Endothelial cell of umbilical vein (primary cell): ENCODE measurements around the gene RSRC1. TPM values are rescaled to one million over a fixed set of nuclear protein-coding genes. Genes with fewer than 3 reads are reported as not detected.

Source experiments
- BruUV-seq: library from RNA; stranded (reverse); fragments of 400-500 nt; replicated peaks from 2 replicates; lab custom pipeline; 2021; lab: Mats Ljungman, UMichigan
- CTCF ChIA-PET: fragments of 300-600, 350-600 bp; sonication (Branson Sonifier 250); formaldehyde crosslinking; loops from one replicate; lab custom pipeline; 2021; ENCODE audit warnings: antibody characterized with exemption, inconsistent platforms; lab: Charles Lee
- POLR2A ChIA-PET: fragments of 300-600, 350-600 bp; sonication (Branson Sonifier 250); formaldehyde crosslinking; loops from one replicate; lab custom pipeline; 2021; ENCODE audit warnings: antibody characterized with exemption, inconsistent platforms; lab: Charles Lee
- DNase-seq: peaks from one replicate; pipeline ENCODE4 v3.0.0-alpha.2; 2011; ENCODE audit warnings: low read depth, low spot score
- FAIRE-seq: peaks from 2 replicates; lab custom pipeline; 2011; peaks lifted over from hg19 to GRCh38; lab: Jason Lieb, UNC
- H2AFZ ChIP-seq: 2 replicates; pipeline ENCODE4 v1.6.0; 2012; ENCODE audit warnings: low read depth, low read length, control low read depth, inconsistent platforms
- H3K27ac ChIP-seq: 2 replicates; pipeline ENCODE4 v1.5.1; 2011; ENCODE audit warnings: low read depth, mild to moderate bottlenecking, control low read depth, low read length, moderate library complexity; ENCODE audit not compliant: insufficient read depth
- H3K27me3 ChIP-seq, 2 experiments: 2 replicates each; pipeline versions ENCODE4 v1.6.0 to v1.6.1; 2011; ENCODE audit warnings: low read length in 2 of 2, mixed read lengths in 1 of 2; ENCODE audit not compliant: control insufficient read depth in 2 of 2, insufficient read depth in 2 of 2
- H3K36me3 ChIP-seq, 2 experiments: 2 replicates in 1 of 2; 3 replicates in 1 of 2; pipeline ENCODE4 v1.5.1; 2011; ENCODE audit warnings: low read length in 2 of 2, mild to moderate bottlenecking in 1 of 2, moderate library complexity in 1 of 2; ENCODE audit not compliant: control insufficient read depth in 2 of 2, insufficient read depth in 2 of 2; ENCODE audit errors: extremely low read depth in 1 of 2
- H3K4me1 ChIP-seq: 3 replicates; pipeline ENCODE4 v1.5.1; 2011; ENCODE audit warnings: mild to moderate bottlenecking, low read length; ENCODE audit not compliant: control insufficient read depth, insufficient read depth; ENCODE audit errors: extremely low read depth
- H3K4me2 ChIP-seq: 2 replicates; pipeline ENCODE4 v1.6.1; 2011; ENCODE audit warnings: low read length, control low read depth, mixed read lengths; ENCODE audit not compliant: insufficient read depth
- H3K4me3 ChIP-seq, 3 experiments: fragments of 200-600 bp in 1 of 3; sonication (generic), shearing (Covaris generic) in 1 of 3; replicated peaks in 1 of 3; 2 replicates each; pipeline ENCODE4 v1.5.1; 2011 to 2016; ENCODE audit warnings: control low read depth in 3 of 3, low read length in 3 of 3, mild to moderate bottlenecking in 2 of 3, inconsistent platforms in 1 of 3, low read depth in 1 of 3, moderate library complexity in 1 of 3; ENCODE audit not compliant: insufficient read depth in 1 of 3
- H3K79me2 ChIP-seq: 2 replicates; pipeline ENCODE4 v1.6.0; 2012; ENCODE audit warnings: low read length, inconsistent platforms; ENCODE audit not compliant: control insufficient read depth, insufficient read depth
- H3K9ac ChIP-seq: replicated peaks from 2 replicates; pipeline ENCODE3; 2011; ENCODE audit warnings: low read length, control low read depth; ENCODE audit not compliant: insufficient read depth; ENCODE audit errors: extremely low read depth
- H3K9me1 ChIP-seq: replicated peaks from 3 replicates; pipeline ENCODE4 v1.6.0; 2011; ENCODE audit warnings: mild to moderate bottlenecking, low read length; ENCODE audit not compliant: control insufficient read depth, insufficient read depth; ENCODE audit errors: extremely low read depth
- H3K9me3 ChIP-seq: replicated peaks from 2 replicates; pipeline ENCODE4 v1.5.1; 2012; ENCODE audit warnings: low read length, inconsistent platforms; ENCODE audit not compliant: control insufficient read depth, insufficient read depth
- H4K20me1 ChIP-seq: replicated peaks from 2 replicates; pipeline ENCODE3; 2011; ENCODE audit warnings: mild to moderate bottlenecking, low read length; ENCODE audit not compliant: control insufficient read depth, insufficient read depth; ENCODE audit errors: extremely low read depth
- EZH2 ChIP-seq: IDR thresholded peaks from 2 replicates; pipeline ENCODE4 v1.6.1; 2012; ENCODE audit warnings: borderline replicate concordance, low read depth, mild to moderate bottlenecking, moderate library complexity, low read length, inconsistent platforms; ENCODE audit not compliant: severe bottlenecking
- FOS ChIP-seq: IDR thresholded peaks from 2 replicates; pipeline ENCODE4 v1.6.1; 2011; ENCODE audit warnings: mild to moderate bottlenecking, low read length, moderate library complexity, borderline replicate concordance; ENCODE audit not compliant: insufficient read depth
- GATA2 ChIP-seq: IDR thresholded peaks from 2 replicates; pipeline ENCODE4 v1.7.0; 2011; ENCODE audit warnings: low read depth, mild to moderate bottlenecking, moderate library complexity, mixed read lengths, low read length; ENCODE audit not compliant: insufficient read length, insufficient read depth
- JUN ChIP-seq: IDR thresholded peaks from 2 replicates; pipeline ENCODE4 v1.6.1; 2011; ENCODE audit warnings: borderline replicate concordance, low read depth; ENCODE audit not compliant: insufficient read length, insufficient read depth
- MYC ChIP-seq: IDR thresholded peaks from one replicate; pipeline ENCODE4 v1.6.1; 2011; ENCODE audit warnings: mild to moderate bottlenecking, low read depth, low read length
- POLR2A ChIP-seq: IDR thresholded peaks from 2 replicates; pipeline ENCODE4 v1.6.1; 2012; ENCODE audit warnings: low read depth, mild to moderate bottlenecking, control low read depth, low read length
- POLR2AphosphoS5 ChIP-seq: IDR thresholded peaks from 2 replicates; pipeline ENCODE4 v1.6.1; 2012; ENCODE audit warnings: low read depth, mild to moderate bottlenecking, control low read depth, low read length, moderate library complexity; ENCODE audit not compliant: insufficient read depth
- dilution Hi-C: fragments of 300-500 bp; cut with MboI; formaldehyde crosslinking; loops from one replicate; pipeline ENCODE4 v1.15.0; 2019; ENCODE audit warnings: low sequenced_read_pairs; ENCODE audit not compliant: extremely low pct_ligation_motif_present
- intact Hi-C: fragments of 100-400 bp; cut with micrococcal nuclease; formaldehyde crosslinking; loops from one replicate; pipeline ENCODE4 v1.10.0; 2022
- polyA plus RNA-seq, 4 experiments: library from polyadenylated mRNA; depleted of rRNA in 3 of 4; stranded (reverse) in 3 of 4; unstranded in 1 of 4; fragments of >200 nt; gene quantifications; 2 replicates each; pipeline versions ENCODE4 v1.2.1 to v1.2.3, GENCODE V29; 2011 to 2012; ENCODE audit warnings: missing spikeins in 1 of 4
- total RNA-seq: library from RNA; stranded (reverse); gene quantifications from 2 replicates; pipeline ENCODE4 v1.2.3, GENCODE V29; 2021
- TF ChIP-seq, protein P1 (sequence below): IDR thresholded peaks from 2 replicates; pipeline ENCODE4 v1.6.1; 2011; ENCODE audit not compliant: insufficient read depth, insufficient read length
- TF ChIP-seq, protein P2 (sequence below), 2 donors: IDR thresholded peaks; 1 replicate in 1 of 2; 2 replicates in 1 of 2; pipeline ENCODE4 v1.5.1; 2011; ENCODE audit warnings: low read length in 2 of 2, mild to moderate bottlenecking in 2 of 2, moderate library complexity in 2 of 2, control low read depth in 1 of 2, inconsistent platforms in 1 of 2, low read depth in 1 of 2; ENCODE audit not compliant: insufficient read depth in 1 of 2; ENCODE audit errors: extremely low read depth in 1 of 2

Gene RSRC1
- total and polyA plus RNA-seq, 2 donors (not counting 3 experiments of a cell fraction or from before 2014, with no cell fraction given): 1.8 to 25.4 TPM

DNA sequence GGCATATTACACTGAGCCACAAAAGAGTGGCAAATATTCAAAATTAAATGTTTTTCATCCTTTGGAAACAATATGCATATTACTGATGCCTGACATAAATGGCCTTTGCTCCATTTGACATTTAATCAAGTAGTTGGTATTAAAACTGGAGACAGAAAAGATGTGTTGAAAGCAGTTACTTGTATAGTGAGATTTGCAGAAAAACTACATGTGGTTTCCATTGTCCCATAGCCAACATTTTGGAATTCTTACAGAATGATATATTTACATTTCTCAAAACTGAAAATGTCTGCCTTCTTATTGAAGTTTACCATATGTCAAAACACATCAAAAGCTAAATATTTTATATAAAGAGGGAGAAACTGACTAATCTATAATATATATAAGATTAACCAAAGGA lies 25.2 kb upstream of the RSRC1 start:
- DNase-seq (no peak), FAIRE-seq (no peak)
- H3K9ac ChIP-seq: no peak overlapping the region
- H3K9me1 ChIP-seq: no peaks in the 10 kb centered on the region
- no peak overlapping the region for H3K4me2 ChIP-seq
- no peak overlapping the region for H3K4me3 ChIP-seq
- BruUV-seq: no TSS peak
- H4K20me1 ChIP-seq: no peaks in the 10 kb centered on the region
- intact Hi-C loops: no loop called here
- no peaks in the 10 kb centered on the region for H3K79me2 ChIP-seq
- H3K27ac ChIP-seq: no peak overlapping the region
- dilution Hi-C loops: no loop called here
- H3K27me3 ChIP-seq: peaks cover 10 to 32% of the 10 kb centered on the region in 2 experiments
- TF ChIP-seq FOS (no peak), POLR2AphosphoS5 (no peak), GATA2 (no peak), MYC (no peak), EZH2 (no peak), POLR2A (no peak), JUN (no peak)
- TF ChIP-seq, protein P1, sequence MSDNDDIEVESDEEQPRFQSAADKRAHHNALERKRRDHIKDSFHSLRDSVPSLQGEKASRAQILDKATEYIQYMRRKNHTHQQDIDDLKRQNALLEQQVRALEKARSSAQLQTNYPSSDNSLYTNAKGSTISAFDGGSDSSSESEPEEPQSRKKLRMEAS: no peak
- TF ChIP-seq, protein P2, sequence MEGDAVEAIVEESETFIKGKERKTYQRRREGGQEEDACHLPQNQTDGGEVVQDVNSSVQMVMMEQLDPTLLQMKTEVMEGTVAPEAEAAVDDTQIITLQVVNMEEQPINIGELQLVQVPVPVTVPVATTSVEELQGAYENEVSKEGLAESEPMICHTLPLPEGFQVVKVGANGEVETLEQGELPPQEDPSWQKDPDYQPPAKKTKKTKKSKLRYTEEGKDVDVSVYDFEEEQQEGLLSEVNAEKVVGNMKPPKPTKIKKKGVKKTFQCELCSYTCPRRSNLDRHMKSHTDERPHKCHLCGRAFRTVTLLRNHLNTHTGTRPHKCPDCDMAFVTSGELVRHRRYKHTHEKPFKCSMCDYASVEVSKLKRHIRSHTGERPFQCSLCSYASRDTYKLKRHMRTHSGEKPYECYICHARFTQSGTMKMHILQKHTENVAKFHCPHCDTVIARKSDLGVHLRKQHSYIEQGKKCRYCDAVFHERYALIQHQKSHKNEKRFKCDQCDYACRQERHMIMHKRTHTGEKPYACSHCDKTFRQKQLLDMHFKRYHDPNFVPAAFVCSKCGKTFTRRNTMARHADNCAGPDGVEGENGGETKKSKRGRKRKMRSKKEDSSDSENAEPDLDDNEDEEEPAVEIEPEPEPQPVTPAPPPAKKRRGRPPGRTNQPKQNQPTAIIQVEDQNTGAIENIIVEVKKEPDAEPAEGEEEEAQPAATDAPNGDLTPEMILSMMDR (IDR thresholded peaks at IDR 0.05; ENCODE audit: extremely low read depth in 1 of 2, insufficient read depth in 1 of 2, low read depth in 1 of 2, low read length in 2 of 2): no peak
- H3K9me3 ChIP-seq: no peaks in the 10 kb centered on the region
- no peak overlapping the region for H2AFZ ChIP-seq
- no peaks in the 10 kb centered on the region for H3K4me1 ChIP-seq
- CTCF ChIA-PET: interaction anchor here (1.0 kb wide), 1 partner anchor 350 kb away, joined by 3 read pairs; no protein-coding TSS in a partner anchor
- no peaks in the 10 kb centered on the region for H3K36me3 ChIP-seq
- POLR2A ChIA-PET: interaction anchor here (0.6 kb wide), 1 partner anchor 731 kb away, joined by 3 read pairs; no protein-coding TSS in a partner anchor
